Ovary (tissue), 9 donors: ENCODE measurements around the gene C5orf15. TPM values are rescaled to one million over a fixed set of nuclear protein-coding genes. Genes with fewer than 3 reads are reported as not detected.
"Not testable (repeated sequence)": the region's sequence is repeated elsewhere in the genome, so short reads cannot be mapped to it uniquely, and the experiment has no call there.

Source experiments
- DNase-seq, 5 donors: peaks; one replicate each; pipeline ENCODE4 v3.0.0-alpha.2; 2019 to 2020
- H3K27ac ChIP-seq, 2 donors: fragments of 200-600 bp; one replicate each; pipeline versions ENCODE4 v1.5.1 to v1.8.0; 2019 to 2022
- H3K27me3 ChIP-seq: fragments of 200-600 bp; one replicate; pipeline ENCODE4 v1.8.0; 2022
- H3K36me3 ChIP-seq: fragments of 200-600 bp; sonication (generic); one replicate; pipeline ENCODE4 v1.5.1; 2019
- H3K4me1 ChIP-seq: one replicate; pipeline ENCODE4 v1.8.1; 2013; ENCODE audit warnings: mild to moderate bottlenecking, moderate library complexity; ENCODE audit not compliant: insufficient read depth
- H3K4me3 ChIP-seq: fragments of 200-600 bp; sonication (generic); one replicate; pipeline ENCODE4 v1.5.1; 2017
- H3K9me3 ChIP-seq, 2 donors: fragments of 200-600 bp in 1 of 2; sonication (generic) in 1 of 2; one replicate each; pipeline versions ENCODE4 v1.5.1 to v1.8.1; 2013 to 2019; ENCODE audit warnings: mild to moderate bottlenecking in 1 of 2, moderate library complexity in 1 of 2
- EP300 ChIP-seq: sonication (generic); formaldehyde crosslinking; IDR thresholded peaks from one replicate; pipeline ENCODE4 v1.6.1; 2017; ENCODE audit warnings: antibody characterized with exemption
- POLR2A ChIP-seq: fragments of 450-650 bp; IDR thresholded peaks from one replicate; pipeline ENCODE4 v1.6.1; 2017; ENCODE audit warnings: antibody characterized with exemption, mild to moderate bottlenecking, moderate library complexity
- WGBS, 3 donors: extraction: QIAGEN DNeasy Blood & Tissue Kit in 1 of 3; methylation state at CpG; one replicate each; pipeline versions ENCODE4 v1.1.5 to v1.1.7; 2013 to 2017; 5-methylcytosine and 5-hydroxymethylcytosine counted together
- intact Hi-C, 4 donors: fragments of 100-400 bp; cut with DNase I; formaldehyde crosslinking; loops; one replicate each; pipeline versions ENCODE4 v1.11.0 to v1.15.1; 2022 to 2023
- polyA plus RNA-seq, 2 donors: library from polyadenylated mRNA; stranded (reverse); fragments of 200-250 nt in 1 of 2; fragments of 350-450 nt in 1 of 2; fragmentation: Illumina TruSeq in 1 of 2; extraction: RNeasy Lipid Tissue Mini Kit (QIAGEN cat#74804) in 1 of 2; gene quantifications; one replicate each; pipeline ENCODE4 v1.2.3, GENCODE V29; 2013 to 2014
- total RNA-seq, 7 donors: library from RNA; depleted of rRNA in 2 of 7; stranded (reverse); fragments of >200 nt in 2 of 7; fragmentation: NEBNext Ultra II Directional in 3 of 7; extraction: Animal tissue kit (Norgen Biotek cat#: 25700) in 3 of 7; gene quantifications; one replicate each; pipeline versions ENCODE4 v1.1.0 to v1.2.4, GENCODE V29; 2016 to 2023
- TF ChIP-seq, protein P1 (sequence below), 3 donors: fragments of 450-650 bp in 2 of 3; fragments of 200-600 bp in 1 of 3; IDR thresholded peaks; one replicate each; pipeline versions ENCODE4 v1.5.1 to v1.8.0; 2016 to 2022; ENCODE audit warnings: antibody characterized with exemption in 3 of 3, mild to moderate bottlenecking in 1 of 3
- donor health status: DM: no; HTN: no; CAD: no; lungs with moderate emphysema.
- donor health status: DM: no; HTN: no; CAD: no.
- donor health status: Bipolar disorder and iron deficiency.
- donor health status: DM: yes; HTN: yes; CAD: no.
- donor health status: DM: no; HTN: no; CAD: no.
- donor health status: DM: yes; HTN: yes; CAD: no.

Gene C5orf15
- total and polyA plus RNA-seq, 9 donors, result 26.9 to 102 (median 34.5) TPM

DNA sequence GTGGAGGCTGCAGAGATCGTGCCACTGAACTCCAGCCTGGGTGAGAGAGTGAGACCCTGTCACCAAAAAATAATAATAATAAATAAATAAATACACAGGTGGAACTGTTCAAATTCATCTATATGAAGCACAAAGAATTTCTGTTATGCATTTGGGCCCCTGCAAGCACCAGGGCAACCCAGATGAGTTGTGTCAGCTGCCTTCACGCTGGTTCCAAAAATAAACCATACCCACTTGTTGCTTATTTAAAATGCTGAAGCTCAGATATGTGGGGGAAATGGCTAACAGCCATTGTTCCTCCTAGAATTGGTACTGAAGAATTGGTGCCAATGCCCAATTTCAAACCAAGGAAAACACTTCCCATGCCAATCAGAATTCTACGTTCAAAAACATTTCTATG is 10.5 kb upstream of the C5orf15 start:
- intact Hi-C loops, result loop anchor here in 1 of 4 donors (10.0 kb wide), 1 partner anchor 94 kb away; no protein-coding TSS in a partner anchor
- H3K36me3 ChIP-seq, result no peaks in the 10 kb centered on the region

DNA sequence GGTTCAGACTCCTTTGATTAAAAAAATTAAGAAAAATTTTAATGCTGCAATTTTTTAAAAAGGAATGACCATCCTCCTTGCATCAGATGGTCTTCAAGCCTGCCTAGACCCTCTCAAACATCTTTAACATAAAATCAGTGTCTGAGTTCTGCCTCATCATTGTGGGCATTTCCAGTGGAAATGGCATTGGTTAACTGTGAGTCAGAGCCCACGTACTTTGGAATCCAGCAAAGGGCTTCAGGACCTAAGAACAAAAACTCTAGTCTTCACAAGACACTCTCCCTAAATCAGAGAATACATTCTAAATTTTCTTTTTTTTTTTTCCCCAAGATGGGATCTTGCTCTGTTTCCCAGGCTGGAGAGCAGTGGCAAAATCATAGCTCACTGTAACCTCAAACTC is 9.4 kb upstream of the C5orf15 start:
- no peaks in the 10 kb centered on the region for H3K9me3 ChIP-seq
- DNase-seq, result no peak
- H3K27ac ChIP-seq, result no peak overlapping the region
- no peaks in the 10 kb centered on the region for H3K36me3 ChIP-seq
- WGBS, 3 donors, result 73 to 78% (median 76%) methylated on average over 1 of the region's 1 CpG
- H3K4me3 ChIP-seq, result no peak overlapping the region
- no peaks in the 10 kb centered on the region for H3K4me1 ChIP-seq
- TF ChIP-seq POLR2A (no peak), EP300 (no peak)
- TF ChIP-seq, protein P1, sequence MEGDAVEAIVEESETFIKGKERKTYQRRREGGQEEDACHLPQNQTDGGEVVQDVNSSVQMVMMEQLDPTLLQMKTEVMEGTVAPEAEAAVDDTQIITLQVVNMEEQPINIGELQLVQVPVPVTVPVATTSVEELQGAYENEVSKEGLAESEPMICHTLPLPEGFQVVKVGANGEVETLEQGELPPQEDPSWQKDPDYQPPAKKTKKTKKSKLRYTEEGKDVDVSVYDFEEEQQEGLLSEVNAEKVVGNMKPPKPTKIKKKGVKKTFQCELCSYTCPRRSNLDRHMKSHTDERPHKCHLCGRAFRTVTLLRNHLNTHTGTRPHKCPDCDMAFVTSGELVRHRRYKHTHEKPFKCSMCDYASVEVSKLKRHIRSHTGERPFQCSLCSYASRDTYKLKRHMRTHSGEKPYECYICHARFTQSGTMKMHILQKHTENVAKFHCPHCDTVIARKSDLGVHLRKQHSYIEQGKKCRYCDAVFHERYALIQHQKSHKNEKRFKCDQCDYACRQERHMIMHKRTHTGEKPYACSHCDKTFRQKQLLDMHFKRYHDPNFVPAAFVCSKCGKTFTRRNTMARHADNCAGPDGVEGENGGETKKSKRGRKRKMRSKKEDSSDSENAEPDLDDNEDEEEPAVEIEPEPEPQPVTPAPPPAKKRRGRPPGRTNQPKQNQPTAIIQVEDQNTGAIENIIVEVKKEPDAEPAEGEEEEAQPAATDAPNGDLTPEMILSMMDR (IDR thresholded peaks at IDR 0.05), result no peak
- intact Hi-C loops, result loop anchor here in 1 of 4 donors (10.0 kb wide), 1 partner anchor 93 kb away; no protein-coding TSS in a partner anchor
- H3K27me3 ChIP-seq, result no peaks in the 10 kb centered on the region

More for the DNA sequence above, 10.5 kb upstream of the C5orf15 start:
- no peak for DNase-seq
- Histone ChIP-seq H3K27ac (no peak overlapping the region), H3K4me3 (no peak overlapping the region), H3K4me1 (no peaks in the 10 kb centered on the region), H3K9me3 (no peaks in the 10 kb centered on the region), H3K27me3 (no peaks in the 10 kb centered on the region)
- WGBS, 3 donors, result 72 to 91% (median 86%) methylated on average over 3 of the region's 3 CpGs
- TF ChIP-seq EP300 (no peak), POLR2A (no peak)
- TF ChIP-seq, protein P1 (IDR thresholded peaks at IDR 0.05), result no peak

DNA sequence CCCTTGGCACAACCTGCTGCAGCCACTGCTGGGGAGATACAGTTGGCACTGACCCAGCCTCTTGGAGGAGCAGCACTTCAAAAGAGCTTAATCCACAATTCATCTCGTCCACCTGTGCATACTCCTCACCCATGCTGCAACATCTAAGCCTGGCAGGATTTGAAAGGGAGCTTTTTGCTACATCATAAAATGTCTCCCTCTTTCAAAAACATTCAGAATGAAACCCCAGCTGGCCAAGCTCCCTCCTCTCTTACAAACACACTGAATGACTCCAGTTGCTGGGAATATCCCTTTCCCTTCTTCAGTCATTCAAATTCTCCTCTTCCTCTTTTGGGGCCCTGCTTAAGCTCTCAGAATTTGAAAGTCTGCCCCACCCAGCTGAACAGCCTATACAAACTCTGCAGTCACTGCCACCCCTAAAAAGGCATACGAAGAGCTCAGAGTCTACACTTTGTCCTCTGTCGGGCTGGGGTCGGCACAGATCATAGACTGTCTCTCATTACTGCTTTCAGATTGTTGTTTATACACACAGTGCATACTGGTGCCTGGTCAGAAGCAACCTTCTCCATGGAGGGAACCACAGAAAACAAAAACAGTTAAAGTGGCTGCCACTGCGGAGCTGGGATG is 8.8 kb upstream of the C5orf15 start:
- no peaks in the 10 kb centered on the region for H3K9me3 ChIP-seq
- TF ChIP-seq EP300 (no peak), POLR2A (no peak)
- TF ChIP-seq, protein P1 (IDR thresholded peaks at IDR 0.05), result no peak
- no peak overlapping the region for H3K4me3 ChIP-seq
- WGBS, 3 donors, result 82 to 84% (median 82%) methylated on average over 5 of the region's 5 CpGs
- no peak overlapping the region for H3K27ac ChIP-seq
- no peak for DNase-seq
- no peaks in the 10 kb centered on the region for H3K27me3 ChIP-seq
- no peaks in the 10 kb centered on the region for H3K4me1 ChIP-seq
- H3K36me3 ChIP-seq, result no peaks in the 10 kb centered on the region
- intact Hi-C loops, result loop anchor here in 1 of 4 donors (10.0 kb wide), 1 partner anchor 92 kb away; no protein-coding TSS in a partner anchor

DNA sequence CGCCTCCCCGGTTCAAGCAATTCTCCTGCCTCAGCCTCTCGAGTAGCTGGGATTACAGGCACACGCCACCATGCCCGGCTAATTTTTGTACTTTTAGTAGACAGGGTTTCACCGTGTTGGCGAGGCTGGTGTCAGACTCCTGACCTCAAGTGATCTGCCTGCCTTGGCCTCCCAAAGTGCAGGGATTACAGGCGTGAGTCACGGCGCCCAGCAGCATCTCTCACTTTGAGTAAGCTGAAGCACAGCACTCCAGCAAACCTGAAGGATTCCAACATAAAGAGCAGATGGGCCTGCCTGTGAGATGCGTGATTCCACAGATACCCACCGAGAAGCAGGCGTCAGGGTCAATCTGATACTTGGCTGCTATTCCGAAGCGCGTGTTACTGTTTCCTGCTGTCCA is 7.1 kb upstream of the C5orf15 start:
- not testable (repeated sequence) for DNase-seq, H3K27ac ChIP-seq, H3K4me3 ChIP-seq, H3K4me1 ChIP-seq, H3K27me3 ChIP-seq, H3K9me3 ChIP-seq, H3K36me3 ChIP-seq
- intact Hi-C loops, result loop anchor here in 1 of 4 donors (10.0 kb wide), 1 partner anchor 91 kb away; no protein-coding TSS in a partner anchor
- 91 to 96% (median 92%) methylated on average over 16 of the region's 16 CpGs for WGBS, 3 donors

DNA sequence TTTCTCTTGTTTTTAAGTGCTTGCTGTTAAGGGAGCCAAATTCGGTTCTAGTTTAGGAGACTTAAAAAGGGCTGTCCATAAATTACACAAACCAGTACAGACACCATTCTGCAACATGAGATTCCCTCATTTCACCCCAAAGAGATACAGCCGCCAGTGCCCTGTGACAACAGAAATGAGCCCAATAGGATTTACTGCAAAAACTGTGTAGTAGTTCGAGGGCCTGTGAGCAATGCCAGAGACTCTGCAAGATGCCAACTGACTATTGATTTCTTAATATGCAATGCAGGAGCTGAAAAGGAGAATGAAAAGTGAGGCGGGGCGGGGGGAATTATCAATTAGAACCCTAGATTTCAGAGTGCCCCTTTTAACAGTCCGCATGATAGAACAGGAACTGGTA is 5.7 kb upstream of the C5orf15 start:
- TF ChIP-seq, protein P1 (IDR thresholded peaks at IDR 0.05), result no peak
- TF ChIP-seq EP300 (no peak), POLR2A (no peak)
- Histone ChIP-seq H3K4me1 (peaks cover under 1% of the 10 kb centered on the region), H3K27me3 (no peaks in the 10 kb centered on the region), H3K27ac (no peak overlapping the region), H3K36me3 (no peaks in the 10 kb centered on the region), H3K4me3 (no peak overlapping the region), H3K9me3 (no peaks in the 10 kb centered on the region)
- no peak for DNase-seq
- WGBS, 3 donors, result 88 to 91% (median 91%) methylated on average over 6 of the region's 6 CpGs
- intact Hi-C loops, result loop anchor here in 1 of 4 donors (10.0 kb wide), 1 partner anchor 89 kb away; no protein-coding TSS in a partner anchor
